Measurements from ENCODE around the gene SMAD5.

Gene SMAD5

DNA sequence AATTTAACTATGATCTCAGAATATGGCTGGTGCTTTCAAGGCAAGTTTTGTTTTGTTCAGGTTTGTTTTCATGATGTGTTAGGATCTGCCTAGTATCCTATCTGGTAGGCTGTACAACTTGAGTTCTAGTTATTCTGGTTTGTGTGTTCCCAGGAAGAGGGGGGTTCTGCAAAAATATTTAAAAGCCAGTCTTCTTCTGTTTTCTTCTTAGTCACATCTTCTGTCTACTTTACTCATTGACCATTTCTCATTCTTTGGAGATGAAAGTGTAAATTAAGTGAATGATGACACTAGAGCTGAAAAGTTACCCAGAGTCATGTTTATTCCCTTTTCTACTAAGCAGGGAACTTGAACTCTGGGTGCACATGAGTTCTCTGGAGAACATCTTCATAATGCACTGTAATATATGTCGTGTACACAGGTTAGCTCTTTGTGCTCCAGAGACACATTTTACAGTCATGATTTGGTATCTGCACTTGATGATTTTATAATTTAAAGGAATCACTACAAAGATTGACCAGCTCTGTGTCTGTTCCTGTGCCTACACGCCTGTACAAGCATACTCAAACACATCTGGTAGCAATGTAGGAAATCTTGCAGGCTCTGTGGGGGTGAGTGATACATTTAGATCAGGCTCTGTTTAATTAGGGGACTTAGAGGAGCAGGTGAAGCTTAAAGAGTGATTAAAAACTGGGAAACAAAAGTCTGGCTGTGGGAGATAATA, 5.0 kb downstream of the SMAD5 start:
- Histone ChIP-seq H3K27me3 (ENCODE audit: control insufficient read depth in 1 of 2, insufficient read depth in 1 of 2, low read length in 2 of 2) (no peaks in the 10 kb centered on the region), H3K4me3 (ENCODE audit: insufficient read depth in 1 of 2, low read depth in 1 of 2, low read length in 2 of 2) (no peak overlapping the region), H3K23ac (ENCODE audit: low read length in 2 of 2) (no peak overlapping the region), H2AK5ac (ENCODE audit: low read length, severe bottlenecking) (no peak overlapping the region), H3K18ac (ENCODE audit: low read depth in 1 of 2, low read length in 2 of 2) (no peak overlapping the region), H4K8ac (ENCODE audit: low read length) (no peak overlapping the region), H3K4me2 (ENCODE audit: low read length, poor library complexity, severe bottlenecking) (no peak overlapping the region), H3K36me3 (ENCODE audit: control insufficient read depth in 1 of 2, insufficient read depth in 2 of 2, low read depth in 1 of 2, low read length in 2 of 2) (no peaks in the 10 kb centered on the region), H2BK120ac (ENCODE audit: low read depth, low read length) (no peak overlapping the region), H2AFZ (ENCODE audit: low read depth, low read length) (no peak overlapping the region), H2BK5ac (ENCODE audit: low read depth, low read length, poor library complexity, severe bottlenecking) (no peak overlapping the region), H3K9me3 (ENCODE audit: control insufficient read depth, low read length) (no peaks in the 10 kb centered on the region), H3K79me1 (replicated peaks; ENCODE audit: low read length, poor library complexity, severe bottlenecking) (no peaks in the 10 kb centered on the region), H3K4me1 (ENCODE audit: control insufficient read depth, insufficient read depth, low read depth, low read length) (peaks cover 5% of the 10 kb centered on the region), H3K27ac (ENCODE audit: low read length, poor library complexity, severe bottlenecking) (no peak overlapping the region), H2BK12ac (ENCODE audit: low read length in 2 of 2) (no peak overlapping the region), H3K4ac (ENCODE audit: low read depth in 1 of 2, low read length in 2 of 2) (no peak overlapping the region), H3K14ac (ENCODE audit: low read length in 2 of 2) (no peak overlapping the region), H2BK15ac (ENCODE audit: low read depth, poor library complexity, severe bottlenecking) (no peak overlapping the region), H4K91ac (ENCODE audit: low read length) (no peak overlapping the region), H3K9ac (ENCODE audit: low read length) (peak overlapping the region; percentile 3)
- WGBS: 100% methylated on average over 2 of the region's 2 CpGs
- no peak for DNase-seq

- Histone ChIP-seq H3K36me3 (ENCODE audit: control insufficient read depth in 1 of 2, insufficient read depth in 2 of 2, low read depth in 1 of 2, low read length in 2 of 2) (no peaks in the 10 kb centered on the region), H3K9ac (ENCODE audit: low read length) (no peak overlapping the region), H2AK5ac (ENCODE audit: low read length, severe bottlenecking) (no peak overlapping the region), H3K4me3 (ENCODE audit: insufficient read depth in 1 of 2, low read depth in 1 of 2, low read length in 2 of 2) (no peak overlapping the region), H3K18ac (ENCODE audit: low read depth in 1 of 2, low read length in 2 of 2) (no peak overlapping the region), H4K91ac (ENCODE audit: low read length) (no peak overlapping the region), H3K27ac (ENCODE audit: low read length, poor library complexity, severe bottlenecking) (no peak overlapping the region), H2BK15ac (ENCODE audit: low read depth, poor library complexity, severe bottlenecking) (no peak overlapping the region), H3K23ac (ENCODE audit: low read length in 2 of 2) (no peak overlapping the region), H3K14ac (ENCODE audit: low read length in 2 of 2) (no peak overlapping the region), H2BK12ac (ENCODE audit: low read length in 2 of 2) (no peak overlapping the region), H4K8ac (ENCODE audit: low read length) (no peak overlapping the region), H2BK120ac (ENCODE audit: low read depth, low read length) (no peak overlapping the region), H2BK5ac (ENCODE audit: low read depth, low read length, poor library complexity, severe bottlenecking) (no peak overlapping the region), H3K4ac (ENCODE audit: low read depth in 1 of 2, low read length in 2 of 2) (no peak overlapping the region), H3K27me3 (ENCODE audit: control insufficient read depth in 1 of 2, insufficient read depth in 1 of 2, low read length in 2 of 2) (no peaks in the 10 kb centered on the region), H3K9me3 (ENCODE audit: control insufficient read depth, low read length) (no peaks in the 10 kb centered on the region), H3K4me1 (ENCODE audit: control insufficient read depth, insufficient read depth, low read depth, low read length) (peaks cover 3% of the 10 kb centered on the region), H2AFZ (ENCODE audit: low read depth, low read length) (no peak overlapping the region), H3K79me1 (replicated peaks; ENCODE audit: low read length, poor library complexity, severe bottlenecking) (no peaks in the 10 kb centered on the region), H3K4me2 (ENCODE audit: low read length, poor library complexity, severe bottlenecking) (no peak overlapping the region)
- no peak for DNase-seq
Observed at GRCh38 chr5:136141561-136141960, 8.9 kb downstream of the SMAD5 start.

DNA sequence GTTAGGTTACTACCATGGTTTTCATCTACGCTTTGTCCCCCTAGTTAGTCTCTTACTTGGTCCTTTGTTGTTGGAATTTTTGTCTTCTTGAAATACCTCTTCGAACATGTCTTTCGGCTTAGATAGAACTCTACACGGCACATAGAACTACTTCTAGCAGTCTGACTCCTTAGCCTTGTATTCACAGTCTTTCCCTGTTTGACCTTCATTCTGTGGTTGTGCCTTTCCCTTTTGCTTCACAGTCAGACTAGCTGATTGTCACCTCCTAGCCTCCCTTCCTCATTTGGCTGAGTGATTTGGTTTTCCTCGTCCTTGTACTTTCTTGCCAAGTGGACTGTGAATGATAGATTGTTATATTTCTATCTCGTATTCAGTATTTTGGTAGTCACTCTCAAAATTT, 10.7 kb downstream of the SMAD5 start:
- no peak for DNase-seq
- H2BK15ac ChIP-seq (ENCODE audit: low read depth, poor library complexity, severe bottlenecking): no peak overlapping the region
- H4K91ac ChIP-seq (ENCODE audit: low read length): no peak overlapping the region
- no peaks in the 10 kb centered on the region for H3K9me3 ChIP-seq (ENCODE audit: control insufficient read depth, low read length)
- no peak overlapping the region for H3K4me3 ChIP-seq (ENCODE audit: insufficient read depth in 1 of 2, low read depth in 1 of 2, low read length in 2 of 2)
- H3K4ac ChIP-seq (ENCODE audit: low read depth in 1 of 2, low read length in 2 of 2): no peak overlapping the region
- no peaks in the 10 kb centered on the region for H3K79me1 ChIP-seq (replicated peaks; ENCODE audit: low read length, poor library complexity, severe bottlenecking)
- H2BK5ac ChIP-seq (ENCODE audit: low read depth, low read length, poor library complexity, severe bottlenecking): no peak overlapping the region
- H3K14ac ChIP-seq (ENCODE audit: low read length in 2 of 2): no peak overlapping the region
- no peak overlapping the region for H3K27ac ChIP-seq (ENCODE audit: low read length, poor library complexity, severe bottlenecking)
- H3K18ac ChIP-seq (ENCODE audit: low read depth in 1 of 2, low read length in 2 of 2): no peak overlapping the region
- H3K9ac ChIP-seq (ENCODE audit: low read length): no peak overlapping the region
- WGBS: 96% methylated on average over 4 of the region's 6 CpGs
- no peak overlapping the region for H3K23ac ChIP-seq (ENCODE audit: low read length in 2 of 2)
- no peak overlapping the region for H2BK12ac ChIP-seq (ENCODE audit: low read length in 2 of 2)
- no peak overlapping the region for H4K8ac ChIP-seq (ENCODE audit: low read length)
- H2AK5ac ChIP-seq (ENCODE audit: low read length, severe bottlenecking): no peak overlapping the region
- no peak overlapping the region for H2BK120ac ChIP-seq (ENCODE audit: low read depth, low read length)
- no peak overlapping the region for H2AFZ ChIP-seq (ENCODE audit: low read depth, low read length)
- H3K4me2 ChIP-seq (ENCODE audit: low read length, poor library complexity, severe bottlenecking): no peak overlapping the region
- H3K36me3 ChIP-seq (ENCODE audit: control insufficient read depth in 1 of 2, insufficient read depth in 2 of 2, low read depth in 1 of 2, low read length in 2 of 2): no peaks in the 10 kb centered on the region
- peaks cover 3% of the 10 kb centered on the region for H3K4me1 ChIP-seq (ENCODE audit: control insufficient read depth, insufficient read depth, low read depth, low read length)
- H3K27me3 ChIP-seq (ENCODE audit: control insufficient read depth in 1 of 2, insufficient read depth in 1 of 2, low read length in 2 of 2): no peaks in the 10 kb centered on the region

- Histone ChIP-seq H3K4me1 (ENCODE audit: control insufficient read depth, insufficient read depth, low read depth, low read length) (peaks cover 3% of the 10 kb centered on the region), H2AK5ac (ENCODE audit: low read length, severe bottlenecking) (no peak overlapping the region), H3K23ac (ENCODE audit: low read length in 2 of 2) (no peak overlapping the region), H4K91ac (ENCODE audit: low read length) (no peak overlapping the region), H2BK5ac (ENCODE audit: low read depth, low read length, poor library complexity, severe bottlenecking) (no peak overlapping the region), H2AFZ (ENCODE audit: low read depth, low read length) (no peak overlapping the region), H3K79me1 (replicated peaks; ENCODE audit: low read length, poor library complexity, severe bottlenecking) (no peaks in the 10 kb centered on the region), H3K9ac (ENCODE audit: low read length) (no peak overlapping the region), H3K36me3 (ENCODE audit: control insufficient read depth in 1 of 2, insufficient read depth in 2 of 2, low read depth in 1 of 2, low read length in 2 of 2) (no peaks in the 10 kb centered on the region), H2BK12ac (ENCODE audit: low read length in 2 of 2) (no peak overlapping the region), H2BK120ac (ENCODE audit: low read depth, low read length) (no peak overlapping the region), H4K8ac (ENCODE audit: low read length) (no peak overlapping the region), H2BK15ac (ENCODE audit: low read depth, poor library complexity, severe bottlenecking) (no peak overlapping the region), H3K4me2 (ENCODE audit: low read length, poor library complexity, severe bottlenecking) (no peak overlapping the region), H3K14ac (ENCODE audit: low read length in 2 of 2) (no peak overlapping the region), H3K18ac (ENCODE audit: low read depth in 1 of 2, low read length in 2 of 2) (no peak overlapping the region), H3K27me3 (ENCODE audit: control insufficient read depth in 1 of 2, insufficient read depth in 1 of 2, low read length in 2 of 2) (no peaks in the 10 kb centered on the region), H3K27ac (ENCODE audit: low read length, poor library complexity, severe bottlenecking) (no peak overlapping the region), H3K9me3 (ENCODE audit: control insufficient read depth, low read length) (no peaks in the 10 kb centered on the region), H3K4ac (ENCODE audit: low read depth in 1 of 2, low read length in 2 of 2) (no peak overlapping the region), H3K4me3 (ENCODE audit: insufficient read depth in 1 of 2, low read depth in 1 of 2, low read length in 2 of 2) (no peak overlapping the region)
- 97% methylated on average over 3 of the region's 3 CpGs for WGBS
- no peak for DNase-seq
Observed at GRCh38 chr5:136143763-136144162, 11.1 kb downstream of the SMAD5 start.

Data from mesenchymal stem cell (in vitro differentiated cells and primary cell).